GM12892 (cell line): ENCODE data around the gene EXOC6B.

ENCODE experiments used
- POLR2A ChIP-seq: IDR thresholded peaks from 2 replicates; pipeline ENCODE4 v1.6.1; 2011; ENCODE audit warnings: low read depth, low read length, control low read depth
- POLR2AphosphoS5 ChIP-seq: IDR thresholded peaks from 2 replicates; pipeline ENCODE4 v1.6.1; 2011; ENCODE audit warnings: low read depth, low read length, control low read depth
- TAF1 ChIP-seq: IDR thresholded peaks from 2 replicates; pipeline ENCODE4 v1.6.1; 2011; ENCODE audit warnings: low read depth, mild to moderate bottlenecking, control low read depth, low read length, borderline replicate concordance

- TF ChIP-seq POLR2AphosphoS5 (no peak), TAF1 (no peak), POLR2A (no peak)
Observed at GRCh38 chr2:72762276-72762675, 63.6 kb downstream of the EXOC6B start.
